Duodenal mucosa (tissue), 2 donors: ENCODE measurements around the gene CENPH.
"Not testable (repeated sequence)": the region's sequence is repeated elsewhere in the genome, so short reads cannot be mapped to it uniquely, and the experiment has no call there.

Experiments used
- H3K27ac ChIP-seq: one replicate; pipeline ENCODE4 v1.7.0; 2013; ENCODE audit warnings: low read depth, low read length
- H3K27me3 ChIP-seq, 2 donors: one replicate each; pipeline ENCODE4 v1.7.0; 2013; ENCODE audit warnings: low read length in 2 of 2, control low read depth in 1 of 2; ENCODE audit not compliant: insufficient read depth in 2 of 2, control insufficient read depth in 1 of 2
- H3K36me3 ChIP-seq, 2 donors: one replicate each; pipeline ENCODE4 v1.7.0; 2013; ENCODE audit warnings: low read length in 2 of 2, control low read depth in 1 of 2; ENCODE audit not compliant: insufficient read depth in 2 of 2, control insufficient read depth in 1 of 2
- H3K4me1 ChIP-seq, 2 donors: one replicate each; pipeline ENCODE4 v1.7.0; 2013; ENCODE audit warnings: low read length in 2 of 2, control low read depth in 1 of 2; ENCODE audit not compliant: insufficient read depth in 2 of 2, control insufficient read depth in 1 of 2
- H3K4me3 ChIP-seq, 2 donors: one replicate each; pipeline ENCODE4 v1.7.0; 2013; ENCODE audit warnings: low read length in 2 of 2, low read depth in 1 of 2
- H3K9ac ChIP-seq, 2 donors: one replicate each; pipeline ENCODE4 v1.7.0; 2013; ENCODE audit warnings: low read length in 2 of 2, low read depth in 1 of 2
- H3K9me3 ChIP-seq, 2 donors: one replicate each; pipeline ENCODE4 v1.7.0; 2013; ENCODE audit warnings: low read length in 2 of 2, control low read depth in 1 of 2; ENCODE audit not compliant: control insufficient read depth in 1 of 2

Gene CENPH

DNA sequence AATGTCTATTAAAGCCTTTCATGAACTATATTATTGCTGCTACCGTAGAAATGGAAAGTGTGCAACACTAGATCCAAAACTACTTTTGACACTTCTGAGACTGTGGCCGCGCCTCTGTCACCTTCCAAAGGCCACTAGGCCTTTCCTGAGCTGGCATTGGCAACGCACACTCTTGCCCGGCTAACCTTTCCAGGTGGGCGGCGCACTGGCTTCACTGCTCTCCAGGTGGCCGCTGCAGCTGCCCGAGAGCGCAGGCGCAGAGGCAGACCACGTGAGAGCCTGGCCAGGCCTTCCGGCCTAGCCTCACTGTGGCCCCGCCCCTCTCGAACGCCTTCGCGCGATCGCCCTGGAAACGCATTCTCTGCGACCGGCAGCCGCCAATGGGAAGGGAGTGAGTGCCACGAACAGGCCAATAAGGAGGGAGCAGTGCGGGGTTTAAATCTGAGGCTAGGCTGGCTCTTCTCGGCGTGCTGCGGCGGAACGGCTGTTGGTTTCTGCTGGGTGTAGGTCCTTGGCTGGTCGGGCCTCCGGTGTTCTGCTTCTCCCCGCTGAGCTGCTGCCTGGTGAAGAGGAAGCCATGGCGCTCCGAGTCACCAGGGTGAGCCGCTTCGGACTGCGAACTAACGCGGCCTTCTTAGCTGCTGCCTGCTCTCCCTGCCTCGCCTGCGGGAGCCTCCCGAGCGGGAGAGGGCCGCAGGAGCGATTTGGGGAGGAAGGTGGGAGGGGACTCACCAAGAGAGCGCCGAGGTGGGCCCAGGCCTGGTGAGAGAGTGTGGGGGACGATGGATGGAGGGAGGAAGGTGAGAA, 22.5 kb upstream of the CENPH start, which contains the start of gene CCNB1:
Gene CCNB1 (plus strand): TSS at position 465 of the 807 bp plus-strand sequence. CDS start 113 bp downstream, at position 578.
- Histone ChIP-seq H3K27me3 (no peaks in the 10 kb centered on the region), H3K9ac (peak within 1 kb of the TSS; percentile 59 to 85), H3K36me3 (peaks cover 0 to 2% of the 10 kb centered on the region in 2 donors), H3K4me1 (peaks cover 16 to 18% of the 10 kb centered on the region in 2 donors), H3K4me3 (peak within 1 kb of the TSS; percentile 81 to 91), H3K27ac (no peak within 1 kb of the TSS), H3K9me3 (no peaks in the 10 kb centered on the region)

- peak overlapping the region; percentile 59 to 85 for H3K9ac ChIP-seq
- no peak overlapping the region for H3K27ac ChIP-seq
Measured at GRCh38 chr5:69167493-69167855, 21.9 kb upstream of the CENPH start.

GRCh38 chr5:69167929-69168328, 21.5 kb upstream of the CENPH start:
- peaks cover 16 to 18% of the 10 kb centered on the region in 2 donors for H3K4me1 ChIP-seq
- no peaks in the 10 kb centered on the region for H3K9me3 ChIP-seq
- H3K27ac ChIP-seq: no peak overlapping the region
- H3K4me3 ChIP-seq: peak overlapping the region; percentile 81 to 91
- H3K9ac ChIP-seq: peak overlapping the region; percentile 59 to 85
- H3K27me3 ChIP-seq: no peaks in the 10 kb centered on the region
- H3K36me3 ChIP-seq: peaks cover 0 to 3% of the 10 kb centered on the region in 2 donors

More at GRCh38 chr5:69167493-69167855, 21.9 kb upstream of the CENPH start:
- H3K36me3 ChIP-seq: peaks cover 0 to 2% of the 10 kb centered on the region in 2 donors
- H3K27me3 ChIP-seq: no peaks in the 10 kb centered on the region
- no peaks in the 10 kb centered on the region for H3K9me3 ChIP-seq
- peaks cover 16 to 18% of the 10 kb centered on the region in 2 donors for H3K4me1 ChIP-seq
- H3K4me3 ChIP-seq: peak overlapping the region; percentile 81 to 91

DNA sequence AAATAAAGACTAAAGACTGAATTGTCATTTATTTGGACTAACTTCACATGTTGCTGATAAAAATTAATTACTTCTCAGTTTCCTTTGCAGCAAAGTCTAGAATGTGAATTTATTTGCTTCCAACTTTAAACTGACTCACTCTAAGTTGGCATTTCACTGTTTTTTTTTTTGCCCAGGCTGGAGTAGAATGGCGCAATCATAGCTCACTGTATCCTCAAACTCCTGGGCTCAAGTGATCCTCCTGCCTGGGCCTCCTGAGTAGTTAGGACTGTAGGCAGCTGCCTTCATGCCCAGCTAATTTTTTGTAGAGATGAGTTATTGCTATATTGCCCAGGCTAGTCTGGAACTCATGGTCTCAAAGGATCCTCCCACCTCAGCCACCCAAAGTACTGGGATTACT, 18.9 kb upstream of the CENPH start:
- no peak overlapping the region for H3K27ac ChIP-seq
- H3K9ac ChIP-seq: no peak overlapping the region
- peaks cover 6 to 26% of the 10 kb centered on the region in 2 donors for H3K36me3 ChIP-seq
- H3K4me1 ChIP-seq: peaks cover 16 to 18% of the 10 kb centered on the region in 2 donors
- no peak overlapping the region for H3K4me3 ChIP-seq
- no peaks in the 10 kb centered on the region for H3K27me3 ChIP-seq
- no peaks in the 10 kb centered on the region for H3K9me3 ChIP-seq

GRCh38 chr5:69170969-69171368, 18.4 kb upstream of the CENPH start:
- H3K9me3 ChIP-seq: no peaks in the 10 kb centered on the region
- peaks cover 6 to 26% of the 10 kb centered on the region in 2 donors for H3K36me3 ChIP-seq
- no peak overlapping the region for H3K27ac ChIP-seq
- H3K27me3 ChIP-seq: no peaks in the 10 kb centered on the region
- no peak overlapping the region for H3K4me3 ChIP-seq
- peaks cover 16 to 18% of the 10 kb centered on the region in 2 donors for H3K4me1 ChIP-seq
- H3K9ac ChIP-seq: no peak overlapping the region

DNA sequence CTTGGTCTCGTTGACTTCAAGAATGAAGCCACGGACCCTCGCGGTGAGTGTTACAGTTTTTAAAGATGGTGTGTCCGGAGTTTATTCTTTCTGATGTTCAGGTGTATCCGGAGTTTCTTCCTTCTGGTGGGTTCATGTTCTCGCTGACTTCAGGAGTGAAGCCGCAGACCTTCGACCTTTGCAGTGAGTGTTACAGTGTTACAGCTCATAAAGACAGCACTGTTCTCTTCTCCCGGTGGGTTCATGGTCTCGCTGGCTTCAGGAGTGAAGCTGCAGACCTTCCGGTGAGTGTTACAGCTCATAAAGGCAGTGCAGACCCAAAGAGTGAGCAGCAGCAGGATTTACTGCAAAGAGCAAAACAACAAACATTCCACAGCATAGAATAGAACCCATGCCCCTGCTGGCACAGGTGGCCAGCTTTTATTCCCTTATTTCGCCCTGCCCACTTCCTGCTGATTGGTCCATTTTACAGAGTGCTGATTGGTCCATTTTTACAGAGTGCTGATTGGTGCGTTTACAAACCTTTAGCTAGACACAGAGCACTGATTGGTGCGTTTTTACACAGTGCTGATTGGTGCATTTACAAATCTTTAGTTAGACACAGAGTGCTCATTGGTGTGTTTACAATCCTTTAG, 7.6 kb upstream of the CENPH start:
- H3K27me3 ChIP-seq, H3K27ac ChIP-seq, H3K36me3 ChIP-seq, H3K9me3 ChIP-seq, H3K4me1 ChIP-seq, H3K4me3 ChIP-seq, H3K9ac ChIP-seq: not testable (repeated sequence)

DNA sequence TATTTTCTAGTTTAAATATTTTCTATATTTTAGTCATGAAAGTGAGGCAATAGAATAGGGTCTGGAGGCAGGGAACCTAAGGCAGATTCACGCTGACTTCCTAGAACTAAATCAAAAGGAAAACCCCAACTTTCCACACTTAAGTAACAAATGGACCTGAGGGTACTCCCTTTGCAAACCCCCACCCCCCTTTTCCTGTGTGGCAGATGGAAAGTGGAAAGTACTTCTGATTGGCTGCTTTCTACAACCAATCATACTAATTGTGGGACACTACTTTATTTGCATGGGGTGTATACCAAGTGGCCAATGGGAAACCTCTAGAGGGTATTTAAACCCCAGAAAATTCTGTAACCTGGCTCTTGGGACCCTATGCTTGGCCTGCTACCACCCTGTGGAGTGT, 4.8 kb upstream of the CENPH start:
- Histone ChIP-seq H3K27ac (no peak overlapping the region), H3K4me3 (no peak overlapping the region), H3K36me3 (no peaks in the 10 kb centered on the region), H3K4me1 (peaks cover 0 to 6% of the 10 kb centered on the region in 2 donors), H3K9ac (no peak overlapping the region), H3K9me3 (no peaks in the 10 kb centered on the region), H3K27me3 (no peaks in the 10 kb centered on the region)

DNA sequence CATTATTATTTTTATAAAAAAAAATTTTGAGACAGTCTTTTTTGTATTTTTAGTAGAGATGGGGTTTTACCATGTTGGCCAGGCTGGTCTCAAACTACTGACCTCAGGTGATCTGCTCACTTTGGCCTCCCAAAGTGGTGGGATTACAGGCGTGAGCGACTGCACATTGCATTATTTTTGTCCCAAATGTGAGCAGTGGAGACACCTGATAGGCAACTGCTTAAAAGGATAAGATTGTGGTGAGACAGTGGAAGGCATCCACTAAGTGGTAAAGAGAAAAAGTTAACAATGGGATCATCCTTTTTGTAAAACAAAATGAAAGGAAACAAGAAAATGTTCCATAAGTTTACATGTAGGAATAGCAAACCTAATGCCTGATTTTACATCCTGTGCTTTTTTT, 2.0 kb upstream of the CENPH start:
- Histone ChIP-seq H3K4me1 (peaks cover 4 to 13% of the 10 kb centered on the region in 2 donors), H3K9me3 (no peaks in the 10 kb centered on the region), H3K27me3 (no peaks in the 10 kb centered on the region), H3K36me3 (no peaks in the 10 kb centered on the region), H3K27ac (no peak overlapping the region), H3K4me3 (no peak overlapping the region), H3K9ac (no peak overlapping the region)

DNA sequence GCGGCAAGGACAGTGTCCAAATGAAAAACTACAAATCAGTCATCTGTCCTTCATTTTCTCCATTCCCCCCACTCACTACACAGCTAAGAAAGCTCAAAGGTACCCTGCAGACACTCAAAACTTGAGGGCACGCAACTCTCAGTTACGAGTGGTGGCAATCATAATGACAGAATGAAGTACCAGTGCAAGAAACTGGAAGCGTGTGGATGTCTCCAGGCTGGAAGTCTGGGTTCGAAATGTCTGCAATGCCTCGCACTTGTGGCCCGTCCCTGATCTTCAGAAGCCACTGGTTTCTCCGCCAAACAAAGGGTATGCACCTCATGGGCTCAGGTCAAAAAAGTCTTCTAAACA, 597 bp upstream of the CENPH start:
- Histone ChIP-seq H3K27ac (peak overlapping the region; percentile 61), H3K27me3 (no peaks in the 10 kb centered on the region), H3K9me3 (no peaks in the 10 kb centered on the region), H3K4me1 (peaks cover 4 to 13% of the 10 kb centered on the region in 2 donors), H3K36me3 (no peaks in the 10 kb centered on the region), H3K4me3 (peak overlapping the region; percentile 94 to 99), H3K9ac (peak overlapping the region; percentile 74 to 85)

- no peak overlapping the region for H3K27ac ChIP-seq
- no peak overlapping the region for H3K9ac ChIP-seq
- H3K27me3 ChIP-seq: no peaks in the 10 kb centered on the region
- H3K4me3 ChIP-seq: no peak overlapping the region
- H3K36me3 ChIP-seq: no peaks in the 10 kb centered on the region
- no peaks in the 10 kb centered on the region for H3K4me1 ChIP-seq
- no peaks in the 10 kb centered on the region for H3K9me3 ChIP-seq
Measured at GRCh38 chr5:69202497-69202896, 13.1 kb downstream of the CENPH start.
